NCI-H1436 (cell line): ENCODE results near the gene COX14.
"Not testable (repeated sequence)": the region's sequence is repeated elsewhere in the genome, so short reads cannot be mapped to it uniquely, and the experiment has no call there.

Source experiments
- DNase-seq: peaks from one replicate; lab custom pipeline; 2025; lab: John Stamatoyannopoulos, UW

The COX14 gene

GRCh38 chr12:50107416-50108268 lies 4.4 kb upstream of the COX14 start:
- DNase-seq: no peak

- no peak for DNase-seq
Measured at GRCh38 chr12:50109319-50109718, 2.7 kb upstream of the COX14 start.

- no peak for DNase-seq
Measured at GRCh38 chr12:50110127-50110761, 1.8 kb upstream of the COX14 start.

- peak; percentile 50 for DNase-seq
Measured at GRCh38 chr12:50110762-50111351, 1.2 kb upstream of the COX14 start.

- DNase-seq: no peak
Measured at GRCh38 chr12:50111395-50111692, 692 bp upstream of the COX14 start.

GRCh38 chr12:50112456-50113218 lies 601 bp downstream of the COX14 start:
- DNase-seq: no peak

GRCh38 chr12:50117057-50117622 lies 5.1 kb downstream of the COX14 start:
- no peak for DNase-seq

- no peak for DNase-seq
Measured at GRCh38 chr12:50119387-50119786, 7.4 kb downstream of the COX14 start.

GRCh38 chr12:50120521-50120920 lies 8.5 kb downstream of the COX14 start:
- DNase-seq: no peak

GRCh38 chr12:50120953-50121352 lies 8.9 kb downstream of the COX14 start:
- no peak for DNase-seq

GRCh38 chr12:50121641-50122040 lies 9.6 kb downstream of the COX14 start:
- no peak for DNase-seq

GRCh38 chr12:50123203-50123602 lies 11.2 kb downstream of the COX14 start:
- no peak for DNase-seq

- DNase-seq: no peak
Measured at GRCh38 chr12:50127546-50127945, 15.5 kb downstream of the COX14 start.

- no peak for DNase-seq
Measured at GRCh38 chr12:50129290-50129689, 17.3 kb downstream of the COX14 start.

GRCh38 chr12:50132505-50133135 lies 20.6 kb downstream of the COX14 start:
- DNase-seq: peak; percentile 28

- no peak for DNase-seq
Measured at GRCh38 chr12:50142993-50143392, 31.0 kb downstream of the COX14 start.

GRCh38 chr12:50145439-50145838 lies 33.4 kb downstream of the COX14 start:
- DNase-seq: no peak

- DNase-seq: no peak
Measured at GRCh38 chr12:50147281-50147680, 35.2 kb downstream of the COX14 start.

- not testable (repeated sequence) for DNase-seq
Measured at GRCh38 chr12:50148011-50148410, 36.0 kb downstream of the COX14 start.

GRCh38 chr12:50149311-50149710 lies 37.3 kb downstream of the COX14 start:
- DNase-seq: no peak

- DNase-seq: no peak
Measured at GRCh38 chr12:50151047-50151687, 39.1 kb downstream of the COX14 start.
